Gastroesophageal sphincter (tissue), 4 donors: ENCODE results near the gene NBEA. TPM values are rescaled to one million over a fixed set of nuclear protein-coding genes. Genes with fewer than 3 reads are reported as not detected.
"Not testable (repeated sequence)": the region's sequence is repeated elsewhere in the genome, so short reads cannot be mapped to it uniquely, and the experiment has no call there.

ENCODE experiments used
- ATAC-seq: fragments of 150-250 bp; one replicate; pipeline ENCODE4 v1.9.1; 2016; ENCODE audit warnings: mild to moderate bottlenecking, moderate library complexity
- H3K27ac ChIP-seq, 4 donors: fragments of 200-600 bp; sonication (generic) in 3 of 4; 1 replicate in 3 of 4; 2 replicates in 1 of 4; pipeline ENCODE4 v1.5.1; 2016 to 2019
- H3K27me3 ChIP-seq: fragments of 200-600 bp; sonication (generic); one replicate; pipeline ENCODE4 v1.5.1; 2019
- H3K36me3 ChIP-seq, 2 donors: fragments of 200-600 bp; sonication (generic); one replicate each; pipeline ENCODE4 v1.5.1; 2019; ENCODE audit warnings: control low read depth in 1 of 2
- H3K4me1 ChIP-seq, 3 donors: fragments of 200-600 bp; sonication (generic); 1 replicate in 2 of 3; 2 replicates in 1 of 3; pipeline ENCODE4 v1.5.1; 2016 to 2019; ENCODE audit warnings: control low read depth in 2 of 3
- H3K4me3 ChIP-seq, 2 donors: fragments of 200-600 bp; sonication (generic); one replicate each; pipeline ENCODE4 v1.5.1; 2019; ENCODE audit warnings: mild to moderate bottlenecking in 1 of 2, moderate library complexity in 1 of 2
- H3K9me3 ChIP-seq, 3 donors: fragments of 200-600 bp; sonication (generic); one replicate each; pipeline ENCODE4 v1.5.1; 2017 to 2019; ENCODE audit warnings: control low read depth in 2 of 3
- CTCF ChIP-seq, 4 experiments: fragments of 200-600 bp in 2 of 4; fragments of 450-650 bp in 2 of 4; sonication (generic) in 1 of 4; IDR thresholded peaks; one replicate each; pipeline ENCODE4 v1.5.1; 2017 to 2019; ENCODE audit warnings: antibody characterized with exemption in 4 of 4, mild to moderate bottlenecking in 2 of 4, moderate library complexity in 2 of 4
- EP300 ChIP-seq: sonication (generic); formaldehyde crosslinking; IDR thresholded peaks from one replicate; pipeline ENCODE4 v1.6.1; 2017; ENCODE audit warnings: antibody characterized with exemption, mild to moderate bottlenecking
- POLR2A ChIP-seq, 2 donors: fragments of 450-650 bp; IDR thresholded peaks; one replicate each; pipeline ENCODE4 v1.6.1; 2017; ENCODE audit warnings: antibody characterized with exemption in 2 of 2, mild to moderate bottlenecking in 2 of 2, moderate library complexity in 1 of 2
- POLR2AphosphoS5 ChIP-seq: sonication (generic); formaldehyde crosslinking; IDR thresholded peaks from one replicate; pipeline ENCODE4 v1.6.1; 2017; ENCODE audit warnings: antibody characterized with exemption
- WGBS, 2 donors: methylation state at CpG; one replicate each; pipeline ENCODE4 v1.1.5; 2018; ENCODE audit warnings: low coverage in 1 of 2; 5-methylcytosine and 5-hydroxymethylcytosine counted together
- total RNA-seq, 4 donors: library from RNA; depleted of rRNA; stranded (reverse); fragments of >200 nt; gene quantifications; one replicate each; pipeline ENCODE4 v1.1.0, GENCODE V29; 2016

Gene NBEA
- total RNA-seq, 4 donors from 2014 or later = 24.8 to 52.1 (median 35.4) TPM

- no peak for TF ChIP-seq POLR2A (IDR thresholded peaks at IDR 0.05)
- no peak for TF ChIP-seq EP300
- TF ChIP-seq CTCF (IDR thresholded peaks at IDR 0.05) = no peak
- no peak for TF ChIP-seq POLR2AphosphoS5
- 70 to 83% methylated on average over 3 of the region's 3 CpGs for WGBS, 2 donors
- H3K9me3 ChIP-seq = peaks cover 0 to 12% (median 0%) of the 10 kb centered on the region in 3 donors
- no peak overlapping the region for H3K27ac ChIP-seq
- H3K4me1 ChIP-seq = no peaks in the 10 kb centered on the region
- no peaks in the 10 kb centered on the region for H3K36me3 ChIP-seq
- no peaks in the 10 kb centered on the region for H3K27me3 ChIP-seq
- no peak overlapping the region for H3K4me3 ChIP-seq
- no peak for ATAC-seq
Observed at GRCh38 chr13:34967851-34968562, 25.9 kb downstream of the NBEA start.

DNA sequence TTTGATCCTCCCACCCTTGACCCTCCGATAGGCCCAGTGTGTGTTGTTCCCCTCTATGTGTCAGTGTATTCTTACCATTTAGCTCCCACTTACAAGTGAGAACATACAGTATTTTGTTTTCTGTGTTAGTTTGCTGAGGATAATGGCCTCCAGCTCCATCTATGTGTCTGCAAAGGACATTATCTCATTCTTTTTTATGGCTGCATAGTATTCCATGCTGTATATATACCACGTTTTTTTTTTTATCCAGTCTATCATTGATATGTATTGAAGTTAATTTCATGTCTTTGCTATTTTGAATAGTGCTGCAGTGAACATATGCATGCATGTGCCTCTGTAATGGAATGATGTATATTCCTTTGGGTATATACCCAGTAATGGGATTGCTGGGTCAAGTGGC is 27.5 kb downstream of the NBEA start:
- not testable (repeated sequence) for H3K36me3 ChIP-seq, H3K27ac ChIP-seq, H3K27me3 ChIP-seq, H3K4me3 ChIP-seq, ATAC-seq, H3K4me1 ChIP-seq
- H3K9me3 ChIP-seq = peaks cover 0 to 12% (median 0%) of the 10 kb centered on the region in 3 donors
- 87 to 92% methylated on average over 2 of the region's 2 CpGs for WGBS, 2 donors

GRCh38 chr13:34970961-34971360 is 28.9 kb downstream of the NBEA start:
- H3K4me3 ChIP-seq = no peak overlapping the region
- no peak for TF ChIP-seq EP300
- no peak for TF ChIP-seq CTCF (IDR thresholded peaks at IDR 0.05)
- TF ChIP-seq POLR2AphosphoS5 = no peak
- no peak for TF ChIP-seq POLR2A (IDR thresholded peaks at IDR 0.05)
- WGBS, 2 donors = 0 to 80% methylated on average over 1 of the region's 1 CpG
- no peaks in the 10 kb centered on the region for H3K4me1 ChIP-seq
- H3K36me3 ChIP-seq = peaks cover 0 to 3% of the 10 kb centered on the region in 2 donors
- peaks cover 0 to 12% (median 0%) of the 10 kb centered on the region in 3 donors for H3K9me3 ChIP-seq
- H3K27me3 ChIP-seq = no peaks in the 10 kb centered on the region
- H3K27ac ChIP-seq = no peak overlapping the region
- ATAC-seq = no peak

DNA sequence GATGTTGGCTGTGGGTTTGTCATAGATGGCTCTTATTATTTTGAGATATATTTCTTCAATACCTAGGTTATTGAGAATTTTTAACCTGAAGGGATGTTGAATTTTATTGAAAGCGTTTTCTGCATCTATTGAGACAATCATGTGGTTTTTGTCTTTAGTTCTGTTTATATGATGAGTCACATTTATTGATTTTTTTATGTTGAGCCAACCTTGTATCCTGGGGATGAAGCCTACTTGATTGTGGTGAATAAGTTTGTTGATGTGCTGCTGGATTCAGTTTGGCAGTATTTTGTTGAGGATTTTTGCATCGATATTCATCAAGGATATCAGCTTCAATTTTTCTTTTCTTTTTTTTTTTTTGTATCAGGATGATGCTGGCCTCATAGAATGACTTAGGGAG is 29.4 kb downstream of the NBEA start:
- Histone ChIP-seq H3K27ac (no peak overlapping the region), H3K4me1 (no peaks in the 10 kb centered on the region), H3K9me3 (peaks cover 0 to 12% (median 0%) of the 10 kb centered on the region in 3 donors), H3K27me3 (no peaks in the 10 kb centered on the region), H3K4me3 (no peak overlapping the region), H3K36me3 (peaks cover 0 to 3% of the 10 kb centered on the region in 2 donors)
- TF ChIP-seq EP300 (no peak), POLR2AphosphoS5 (no peak)
- no peak for ATAC-seq
- WGBS, 2 donors = 86 to 100% methylated on average over 1 to 2 of the region's 2 CpGs

DNA sequence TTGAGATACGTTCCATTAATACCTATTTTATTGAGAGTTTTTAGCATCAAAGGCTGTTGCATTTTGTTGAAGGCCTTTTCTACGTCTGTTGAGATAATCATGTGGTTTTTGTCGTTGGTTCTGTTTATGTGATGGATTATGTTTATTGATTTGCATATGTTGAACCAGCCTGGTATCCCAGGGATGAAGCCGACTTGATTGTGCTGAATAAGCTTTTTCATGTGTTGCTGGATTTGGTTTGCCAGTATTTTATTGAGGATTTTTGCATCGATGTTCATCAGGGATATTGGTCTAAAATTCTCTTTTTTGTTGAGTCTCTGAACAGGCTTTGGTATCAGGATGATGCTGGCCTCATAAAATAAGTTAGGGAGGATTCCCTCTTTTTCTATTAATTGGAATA is 43.1 kb downstream of the NBEA start:
- 93% methylated on average over 3 to 5 of the region's 5 CpGs for WGBS, 2 donors
- not testable (repeated sequence) for ATAC-seq, H3K9me3 ChIP-seq, H3K4me3 ChIP-seq, H3K36me3 ChIP-seq, H3K4me1 ChIP-seq, H3K27ac ChIP-seq, H3K27me3 ChIP-seq

GRCh38 chr13:34988330-34988791 is 46.3 kb downstream of the NBEA start:
- Histone ChIP-seq H3K4me3 (no peak overlapping the region), H3K4me1 (no peaks in the 10 kb centered on the region), H3K27ac (no peak overlapping the region), H3K36me3 (no peaks in the 10 kb centered on the region), H3K9me3 (peaks cover 0 to 16% (median 0%) of the 10 kb centered on the region in 3 donors), H3K27me3 (no peaks in the 10 kb centered on the region)
- no peak for TF ChIP-seq POLR2AphosphoS5
- TF ChIP-seq POLR2A (IDR thresholded peaks at IDR 0.05) = no peak
- no peak for TF ChIP-seq EP300
- no peak for TF ChIP-seq CTCF (IDR thresholded peaks at IDR 0.05)
- 93% methylated on average over 7 of the region's 12 CpGs; no CpG with 5 or more reads in 1 of the 2 donors for WGBS, 2 donors
- no peak for ATAC-seq
